OCI-LY3 (cell line): ENCODE data around the gene NELL1.

Experiments used
- EZH2phosphoT487 ChIP-seq: fragments of 200-600 bp; shearing (Covaris generic); IDR thresholded peaks from 2 replicates; pipeline ENCODE4 v1.6.1; 2018; ENCODE audit warnings: antibody characterized with exemption, mixed run types, low read depth
- TF ChIP-seq, protein P1 (sequence below): fragments of 200-600, 300-600 bp; sonication (generic); IDR thresholded peaks from 2 replicates; pipeline ENCODE4 v1.5.1; 2014; ENCODE audit warnings: antibody characterized with exemption, low read length, low read depth

GRCh38 chr11:21554284-21554683 is 884.9 kb downstream of the NELL1 start:
- TF ChIP-seq, protein P1, sequence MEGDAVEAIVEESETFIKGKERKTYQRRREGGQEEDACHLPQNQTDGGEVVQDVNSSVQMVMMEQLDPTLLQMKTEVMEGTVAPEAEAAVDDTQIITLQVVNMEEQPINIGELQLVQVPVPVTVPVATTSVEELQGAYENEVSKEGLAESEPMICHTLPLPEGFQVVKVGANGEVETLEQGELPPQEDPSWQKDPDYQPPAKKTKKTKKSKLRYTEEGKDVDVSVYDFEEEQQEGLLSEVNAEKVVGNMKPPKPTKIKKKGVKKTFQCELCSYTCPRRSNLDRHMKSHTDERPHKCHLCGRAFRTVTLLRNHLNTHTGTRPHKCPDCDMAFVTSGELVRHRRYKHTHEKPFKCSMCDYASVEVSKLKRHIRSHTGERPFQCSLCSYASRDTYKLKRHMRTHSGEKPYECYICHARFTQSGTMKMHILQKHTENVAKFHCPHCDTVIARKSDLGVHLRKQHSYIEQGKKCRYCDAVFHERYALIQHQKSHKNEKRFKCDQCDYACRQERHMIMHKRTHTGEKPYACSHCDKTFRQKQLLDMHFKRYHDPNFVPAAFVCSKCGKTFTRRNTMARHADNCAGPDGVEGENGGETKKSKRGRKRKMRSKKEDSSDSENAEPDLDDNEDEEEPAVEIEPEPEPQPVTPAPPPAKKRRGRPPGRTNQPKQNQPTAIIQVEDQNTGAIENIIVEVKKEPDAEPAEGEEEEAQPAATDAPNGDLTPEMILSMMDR: no peak
- TF ChIP-seq EZH2phosphoT487: no peak
